GM12878 (cell line): ENCODE results near the gene PFKFB2. TPM values are rescaled to one million over a fixed set of nuclear protein-coding genes. Genes with fewer than 3 reads are reported as not detected.

Experiments
- ATAC-seq: fragments of 200-7000 bp; cut with Tn5 transposase; 3 replicates; pipeline ENCODE4 v1.9.1; 2020; ENCODE audit warnings: mild to moderate bottlenecking, moderate library complexity
- BruUV-seq: library from RNA; stranded (reverse); fragments of 400-500 nt; replicated peaks from 2 replicates; lab custom pipeline; 2021; lab: Mats Ljungman, UMichigan
- CTCF ChIA-PET: fragments of 300-600 bp; sonication (Branson Sonifier 250); formaldehyde crosslinking; extraction: SDS; loops from one replicate; lab custom pipeline; 2021; ENCODE audit warnings: inconsistent platforms; lab: Yijun Ruan, JAX
- POLR2A ChIA-PET: fragments of 350-600 bp; formaldehyde crosslinking; extraction: SDS; loops from one replicate; lab custom pipeline; 2021; ENCODE audit warnings: inconsistent platforms; lab: Charles Lee
- RAD21 ChIA-PET: fragments of 300-600 bp; sonication (Branson Sonifier 250); formaldehyde crosslinking; loops from one replicate; lab custom pipeline; 2023; ENCODE audit warnings: antibody characterized with exemption; ENCODE audit not compliant: unreplicated experiment; lab: Charles Lee
- SMC1A ChIA-PET: fragments of 300-600 bp; sonication (Branson Sonifier 250); formaldehyde crosslinking; loops from one replicate; lab custom pipeline; 2023; ENCODE audit not compliant: unreplicated experiment, uncharacterized antibody; lab: Charles Lee
- DNase-seq: peaks from one replicate; pipeline ENCODE4 v3.0.0-alpha.2; 2011; ENCODE audit warnings: low read depth, low spot score
- FAIRE-seq: peaks from 3 replicates; lab custom pipeline; 2011; peaks lifted over from hg19 to GRCh38; lab: Jason Lieb, UNC
- H2AFZ ChIP-seq: 2 replicates; pipeline ENCODE4 v1.6.0; 2011; ENCODE audit warnings: low read depth, low read length, control low read depth; ENCODE audit not compliant: control insufficient read depth
- H3K27ac ChIP-seq: 2 replicates; pipeline ENCODE4 v1.5.1; 2011; ENCODE audit warnings: control low read depth; ENCODE audit not compliant: control insufficient read depth, insufficient read depth
- H3K27me3 ChIP-seq, 2 experiments: replicated peaks in 1 of 2; 2 replicates each; pipeline versions ENCODE4 v1.6.0 to v1.6.1; 2011; ENCODE audit warnings: low read length in 1 of 2; ENCODE audit not compliant: control insufficient read depth in 2 of 2, insufficient read depth in 2 of 2
- H3K36me3 ChIP-seq, 2 experiments: 2 replicates each; pipeline ENCODE4 v1.5.1; 2011; ENCODE audit warnings: low read length in 1 of 2; ENCODE audit not compliant: control insufficient read depth in 2 of 2, insufficient read depth in 2 of 2
- H3K4me1 ChIP-seq: 2 replicates; pipeline ENCODE4 v1.6.1; 2011; ENCODE audit warnings: mild to moderate bottlenecking, low read length, moderate library complexity, mixed read lengths; ENCODE audit not compliant: control insufficient read depth, insufficient read depth
- H3K4me2 ChIP-seq: 2 replicates; pipeline ENCODE4 v1.6.0; 2011; ENCODE audit warnings: control low read depth; ENCODE audit not compliant: control insufficient read depth, insufficient read depth
- H3K4me3 ChIP-seq: fragments of 200-600 bp; sonication (generic); 2 replicates; pipeline ENCODE4 v1.5.1; 2016
- H3K79me2 ChIP-seq: 2 replicates; pipeline ENCODE4 v1.6.0; 2011; ENCODE audit warnings: low read length; ENCODE audit not compliant: control insufficient read depth, insufficient read depth
- H3K9ac ChIP-seq: 2 replicates; pipeline ENCODE4 v1.8.0; 2011; ENCODE audit warnings: low read length, control low read depth, mixed read lengths; ENCODE audit not compliant: control insufficient read depth, insufficient read depth
- H3K9me3 ChIP-seq: replicated peaks from 3 replicates; pipeline ENCODE4 v1.5.1; 2011; ENCODE audit warnings: mild to moderate bottlenecking, low read length; ENCODE audit not compliant: control insufficient read depth, insufficient read depth
- H4K20me1 ChIP-seq: 2 replicates; pipeline ENCODE4 v1.6.0; 2011; ENCODE audit not compliant: control insufficient read depth, insufficient read depth
- CBX5 ChIP-seq: sonication (generic); IDR thresholded peaks from 2 replicates; pipeline ENCODE4 v1.6.1; 2016; ENCODE audit warnings: low read depth, moderate library complexity, mild to moderate bottlenecking, inconsistent platforms
- CEBPZ ChIP-seq: fragments of 150-350 bp; IDR thresholded peaks from 2 replicates; pipeline ENCODE4 v1.6.1; 2016; ENCODE audit warnings: low read depth, low read length
- CHD4 ChIP-seq: fragments of 200-600 bp; sonication (generic); IDR thresholded peaks from 2 replicates; pipeline ENCODE4 v1.6.1; 2016; ENCODE audit warnings: mild to moderate bottlenecking
- FOXM1 ChIP-seq: IDR thresholded peaks from 2 replicates; pipeline ENCODE4 v1.6.1; 2012; ENCODE audit warnings: low read depth, mild to moderate bottlenecking, inconsistent platforms, low read length, moderate library complexity
- HCFC1 ChIP-seq: fragments of 150-350 bp; IDR thresholded peaks from 2 replicates; pipeline ENCODE4 v1.6.1; 2014; ENCODE audit warnings: low read length
- HDAC2 ChIP-seq: fragments of 200-600 bp; sonication (generic); IDR thresholded peaks from 2 replicates; pipeline ENCODE4 v1.6.1; 2017
- IRF3 ChIP-seq: fragments of 450-650 bp; IDR thresholded peaks from 2 replicates; pipeline ENCODE4 v1.6.1; 2014; ENCODE audit warnings: mild to moderate bottlenecking
- MAX ChIP-seq: IDR thresholded peaks from 2 replicates; pipeline ENCODE4 v1.6.1; 2012; ENCODE audit warnings: low read depth, low read length, improper control_type of control experiment
- RCOR1 ChIP-seq: conservative IDR thresholded peaks from 2 replicates; pipeline ENCODE4 v1.6.1; 2012; ENCODE audit warnings: low read depth, low read length, improper control_type of control experiment
- SIX5 ChIP-seq: IDR thresholded peaks from 2 replicates; pipeline ENCODE4 v1.6.1; 2011; ENCODE audit warnings: mild to moderate bottlenecking, low read depth, low read length, moderate library complexity; ENCODE audit not compliant: severe bottlenecking
- SP1 ChIP-seq: IDR thresholded peaks from one replicate; pipeline ENCODE4 v1.6.1; 2011; ENCODE audit warnings: low read depth, low read length
- SUPT20H ChIP-seq: IDR thresholded peaks from 2 replicates; pipeline ENCODE4 v1.6.1; 2011; ENCODE audit warnings: low read depth, mild to moderate bottlenecking, low read length, moderate library complexity, borderline replicate concordance; ENCODE audit not compliant: control insufficient read depth
- SUZ12 ChIP-seq: fragments of 200-600 bp; sonication (generic); IDR thresholded peaks from one replicate; pipeline ENCODE4 v1.6.1; 2018; ENCODE audit warnings: antibody characterized with exemption, mild to moderate bottlenecking; ENCODE audit not compliant: unreplicated experiment
- YBX1 ChIP-seq: fragments of 450-650 bp; IDR thresholded peaks from 2 replicates; pipeline ENCODE4 v1.6.1; 2016; ENCODE audit warnings: antibody characterized with exemption
- ZNF384 ChIP-seq: IDR thresholded peaks from 2 replicates; pipeline ENCODE4 v1.6.1; 2012; ENCODE audit warnings: low read depth, mild to moderate bottlenecking, low read length, improper control_type of control experiment, borderline replicate concordance
- WGBS: methylation state at CpG from one replicate; pipeline ENCODE4 v1.1.6; 2016; ENCODE audit warnings: low lambda C conversion rate; ENCODE audit not compliant: insufficient replicate concordance, insufficient coverage; ENCODE audit errors: missing lambda C conversion rate; 5-methylcytosine and 5-hydroxymethylcytosine counted together
- in situ Hi-C: fragments of 300-500 bp; cut with MboI; formaldehyde crosslinking; loops from 9 replicates; pipeline ENCODE4 v1.14.3; 2018; ENCODE audit warnings: mixed read lengths
- intact Hi-C: fragments of 100-400 bp; cut with micrococcal nuclease; formaldehyde crosslinking; loops from one replicate; pipeline ENCODE4 v1.14.2; 2022; ENCODE audit not compliant: unreplicated experiment
- polyA plus RNA-seq, 11 experiments: library from polyadenylated mRNA; depleted of rRNA in 4 of 11; unstranded in 6 of 11; stranded (reverse) in 5 of 11; fragments of >200 nt; fragmentation: Nextera tagmentation in 4 of 11; fragmentation: Illumina TruSeq in 1 of 11; extraction: Ambion mirVana in 4 of 11; extraction: Trizol in 1 of 11; gene quantifications; 1 replicate in 1 of 11; 2 replicates in 10 of 11; pipeline versions ENCODE4 v1.2.1 to v1.2.3, GENCODE V29; 2011 to 2016; ENCODE audit warnings: inconsistent platforms in 2 of 11, missing spikeins in 2 of 11, low read depth in 1 of 11
- total RNA-seq, 4 experiments: library from RNA; depleted of rRNA in 3 of 4; stranded (reverse); fragments of >200 nt in 3 of 4; fragmentation: Illumina TruSeq in 1 of 4; extraction: Trizol in 1 of 4; gene quantifications; 2 replicates each; pipeline versions ENCODE4 v1.2.1 to v1.2.3, GENCODE V29; 2013 to 2021
- TF ChIP-seq, protein P1 (sequence below): fragments of 450-650 bp; IDR thresholded peaks from 2 replicates; pipeline ENCODE4 v1.6.1; 2017; ENCODE audit warnings: borderline replicate concordance

PFKFB2 gene
- total and polyA plus RNA-seq, 10 of the 15 experiments (the other 5 are each of a cell fraction or from before 2014, with no cell fraction given): 0.40 to 1.3 (median 1.0) TPM

- no TSS peak for BruUV-seq
- no peak overlapping the region for H2AFZ ChIP-seq
- 54% methylated on average over 3 of the region's 3 CpGs for WGBS
- ChIA-PET SMC1A (interaction anchor here (0.9 kb wide), 1 partner anchor 40 kb away, joined by 3 read pairs; no protein-coding TSS in a partner anchor), POLR2A (no interaction called here), RAD21 (no interaction called here), CTCF (interaction anchor here (0.6 kb wide), 1 partner anchor 280 kb away, joined by 5 read pairs; no protein-coding TSS in a partner anchor)
- H3K27me3 ChIP-seq: no peaks in the 10 kb centered on the region
- H3K4me1 ChIP-seq: no peaks in the 10 kb centered on the region
- ATAC-seq (no peak), FAIRE-seq (no peak), DNase-seq (no peak)
- no peaks in the 10 kb centered on the region for H3K36me3 ChIP-seq
- no peak overlapping the region for H3K4me2 ChIP-seq
- H3K9ac ChIP-seq: no peak overlapping the region
- peaks cover 3% of the 10 kb centered on the region for H3K9me3 ChIP-seq
- in situ Hi-C loops: no loop called here
- H3K79me2 ChIP-seq: no peaks in the 10 kb centered on the region
- no peak overlapping the region for H3K4me3 ChIP-seq
- no peak overlapping the region for H3K27ac ChIP-seq
- no peaks in the 10 kb centered on the region for H4K20me1 ChIP-seq
- intact Hi-C loops: no loop called here
- TF ChIP-seq MAX (no peak), HCFC1 (no peak), IRF3 (no peak), CBX5 (no peak), SIX5 (no peak), CEBPZ (no peak), HDAC2 (no peak), CHD4 (no peak), FOXM1 (no peak), SUZ12 (no peak), ZNF384 (no peak), SUPT20H (no peak), RCOR1 (no peak), SP1 (no peak), YBX1 (no peak)
- TF ChIP-seq, protein P1, sequence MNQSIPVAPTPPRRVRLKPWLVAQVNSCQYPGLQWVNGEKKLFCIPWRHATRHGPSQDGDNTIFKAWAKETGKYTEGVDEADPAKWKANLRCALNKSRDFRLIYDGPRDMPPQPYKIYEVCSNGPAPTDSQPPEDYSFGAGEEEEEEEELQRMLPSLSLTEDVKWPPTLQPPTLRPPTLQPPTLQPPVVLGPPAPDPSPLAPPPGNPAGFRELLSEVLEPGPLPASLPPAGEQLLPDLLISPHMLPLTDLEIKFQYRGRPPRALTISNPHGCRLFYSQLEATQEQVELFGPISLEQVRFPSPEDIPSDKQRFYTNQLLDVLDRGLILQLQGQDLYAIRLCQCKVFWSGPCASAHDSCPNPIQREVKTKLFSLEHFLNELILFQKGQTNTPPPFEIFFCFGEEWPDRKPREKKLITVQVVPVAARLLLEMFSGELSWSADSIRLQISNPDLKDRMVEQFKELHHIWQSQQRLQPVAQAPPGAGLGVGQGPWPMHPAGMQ: no peak
Measured at GRCh38 chr1:207124389-207124788, 71.3 kb downstream of the PFKFB2 start.
